CD8-positive, alpha-beta memory T cell (primary cell): Measurements from ENCODE around the gene KRT81. TPM values are rescaled to one million over a fixed set of nuclear protein-coding genes. Genes with fewer than 3 reads are reported as not detected.
"Not testable (repeated sequence)": the region's sequence is repeated elsewhere in the genome, so short reads cannot be mapped to it uniquely, and the experiment has no call there.

Experiments
- CTCF ChIA-PET: fragments of 350-600 bp; sonication (Branson Sonifier 250); formaldehyde crosslinking; loops from one replicate; lab custom pipeline; 2021; ENCODE audit warnings: antibody characterized with exemption; lab: Charles Lee
- POLR2A ChIA-PET: fragments of 350-600 bp; sonication (Branson Sonifier 250); formaldehyde crosslinking; loops from one replicate; lab custom pipeline; 2021; ENCODE audit warnings: antibody characterized with exemption; lab: Charles Lee
- DNase-seq, 5 donors: peaks; one replicate each; pipeline versions ENCODE4 v3.0.0 to v3.0.0-alpha.2; 2020 to 2022; ENCODE audit warnings: mixed read lengths in 1 of 5
- H3K27ac ChIP-seq: one replicate; pipeline ENCODE4 v1.7.0; 2013; ENCODE audit warnings: low read depth, mild to moderate bottlenecking, low read length, moderate library complexity
- H3K27me3 ChIP-seq: 2 replicates; pipeline ENCODE4 v1.7.0; 2013; ENCODE audit warnings: low read length, mild to moderate bottlenecking; ENCODE audit not compliant: insufficient read depth, poor library complexity, severe bottlenecking
- H3K36me3 ChIP-seq: 2 replicates; pipeline ENCODE4 v1.7.0; 2013; ENCODE audit warnings: mild to moderate bottlenecking, low read length, moderate library complexity; ENCODE audit not compliant: insufficient read depth
- H3K4me1 ChIP-seq: 2 replicates; pipeline ENCODE4 v1.7.0; 2013; ENCODE audit warnings: mild to moderate bottlenecking, low read length, moderate library complexity; ENCODE audit not compliant: insufficient read depth
- H3K4me3 ChIP-seq: 2 replicates; pipeline ENCODE4 v1.7.0; 2013; ENCODE audit warnings: mild to moderate bottlenecking, low read length
- H3K9me3 ChIP-seq: 2 replicates; pipeline ENCODE4 v1.7.0; 2013; ENCODE audit warnings: mild to moderate bottlenecking, low read length
- H3K27ac Mint-ChIP-seq, 8 donors: one replicate each; pipeline ENCODE4 v1.8.0; 2020 to 2021; ENCODE audit warnings: mixed read lengths in 8 of 8, mild to moderate bottlenecking in 6 of 8, inconsistent platforms in 3 of 8, moderate library complexity in 3 of 8
- H3K27me3 Mint-ChIP-seq, 2 donors: one replicate each; pipeline ENCODE4 v1.8.0; 2020 to 2021; ENCODE audit warnings: mixed read lengths in 2 of 2, mild to moderate bottlenecking in 1 of 2, moderate library complexity in 1 of 2
- H3K36me3 Mint-ChIP-seq, 3 donors: one replicate each; pipeline ENCODE4 v1.8.0; 2020 to 2021; ENCODE audit warnings: mixed read lengths in 3 of 3, inconsistent platforms in 1 of 3, mild to moderate bottlenecking in 1 of 3
- H3K4me1 Mint-ChIP-seq, 3 donors: one replicate each; pipeline ENCODE4 v1.8.0; 2020 to 2021; ENCODE audit warnings: mixed read lengths in 3 of 3, inconsistent platforms in 1 of 3, mild to moderate bottlenecking in 1 of 3
- H3K4me3 Mint-ChIP-seq, 7 donors: one replicate each; pipeline ENCODE4 v1.8.0; 2020 to 2021; ENCODE audit warnings: mixed read lengths in 7 of 7, mild to moderate bottlenecking in 6 of 7, moderate library complexity in 4 of 7, inconsistent platforms in 2 of 7
- H3K9me3 Mint-ChIP-seq, 5 donors: one replicate each; pipeline ENCODE4 v1.8.0; 2020 to 2022; ENCODE audit warnings: mixed read lengths in 5 of 5, mild to moderate bottlenecking in 3 of 5, moderate library complexity in 2 of 5, inconsistent platforms in 1 of 5
- polyA plus RNA-seq: library from polyadenylated mRNA; unstranded; fragments of 300-500 nt; fragmentation: Illumina TruSeq; gene quantifications from one replicate; pipeline ENCODE4 v1.2.3, GENCODE V29; 2021
- total RNA-seq, 2 experiments: library from RNA; stranded (reverse); gene quantifications; one replicate each; pipeline ENCODE4 v1.2.3, GENCODE V29; 2021

Gene KRT81
- total and polyA plus RNA-seq, 3 experiments from 2014 or later: not detected

DNA sequence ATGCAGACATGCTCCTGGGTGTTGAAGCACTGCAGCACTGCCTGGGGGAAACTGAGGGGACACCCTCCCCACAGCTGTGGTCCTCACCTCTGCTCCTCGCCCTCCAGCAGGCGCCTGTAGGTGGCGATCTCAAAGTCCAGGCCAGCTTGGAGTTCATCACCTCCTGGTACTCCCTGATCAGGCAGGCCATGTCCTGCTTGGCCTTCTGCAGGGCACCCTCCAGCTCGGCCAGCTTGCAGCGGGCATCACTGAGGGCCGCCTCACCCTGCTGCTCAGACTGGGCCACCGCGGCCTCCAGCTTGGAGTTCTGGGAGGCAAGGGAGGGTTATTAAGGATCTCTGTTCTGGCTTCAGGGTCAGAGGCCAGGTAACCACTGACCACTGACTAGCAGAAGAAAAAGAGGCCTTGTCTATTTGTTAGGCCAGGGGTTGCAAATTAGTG, 39.1 kb downstream of the KRT81 start:
- DNase-seq, H3K4me1 ChIP-seq, H3K4me3 Mint-ChIP-seq, H3K27ac ChIP-seq, H3K36me3 ChIP-seq, H3K27me3 ChIP-seq, POLR2A ChIA-PET, H3K27ac Mint-ChIP-seq, H3K36me3 Mint-ChIP-seq, H3K4me3 ChIP-seq, H3K9me3 Mint-ChIP-seq, H3K9me3 ChIP-seq: not testable (repeated sequence)
- CTCF ChIA-PET: interaction anchor here (1.0 to 1.3 kb wide), 2 partner anchors 14 to 15 kb away, joined by 3 read pairs; no protein-coding TSS in a partner anchor
- peaks cover 4 to 20% (median 11%) of the 10 kb centered on the region in 3 donors for H3K4me1 Mint-ChIP-seq
- peaks cover 46 to 58% of the 10 kb centered on the region in 2 donors for H3K27me3 Mint-ChIP-seq

DNA sequence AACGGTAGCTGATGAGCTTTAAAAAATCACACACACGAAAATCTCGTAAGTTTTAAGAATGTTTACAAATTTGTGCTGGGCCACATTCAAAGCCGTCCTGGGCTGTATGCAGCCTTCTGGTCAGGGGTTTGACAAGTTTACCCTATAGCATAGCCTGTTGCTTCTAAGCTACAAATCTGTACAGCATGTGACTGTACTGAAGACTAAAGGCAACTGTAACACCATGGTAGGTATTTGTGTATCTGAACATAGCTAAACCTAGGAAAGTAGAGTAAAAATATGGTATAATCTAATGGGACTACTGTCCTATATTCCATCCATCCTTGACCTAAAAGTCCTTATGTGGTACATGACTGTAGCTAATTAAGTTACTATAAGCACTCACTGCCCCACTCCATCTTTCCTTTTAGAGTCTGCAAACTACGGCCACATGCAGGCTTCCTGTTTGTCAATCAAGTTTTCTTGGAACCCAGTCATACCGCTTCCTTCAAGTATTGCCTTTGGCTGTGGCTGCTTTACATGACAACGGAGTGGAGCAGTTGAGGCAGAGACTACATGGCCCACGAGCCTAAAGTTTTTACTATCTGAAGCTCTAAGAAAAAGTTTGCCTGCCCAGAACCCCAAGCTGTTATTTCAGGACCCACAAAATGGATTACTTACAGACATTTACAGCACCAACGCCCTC, 39.8 kb downstream of the KRT81 start:
- peaks cover 42 to 57% of the 10 kb centered on the region in 2 donors for H3K27me3 Mint-ChIP-seq
- ChIA-PET POLR2A (no interaction called here), CTCF (interaction anchor here (1.0 to 1.3 kb wide), 2 partner anchors 14 to 16 kb away, joined by 3 read pairs; no protein-coding TSS in a partner anchor)
- Histone ChIP-seq H3K4me1 (no peaks in the 10 kb centered on the region), H3K27me3 (peaks cover 3% of the 10 kb centered on the region), H3K9me3 (no peaks in the 10 kb centered on the region), H3K4me3 (no peak overlapping the region), H3K27ac (no peak overlapping the region), H3K36me3 (no peaks in the 10 kb centered on the region)
- H3K9me3 Mint-ChIP-seq: no peaks in the 10 kb centered on the region
- peaks cover 4 to 21% (median 11%) of the 10 kb centered on the region in 3 donors for H3K4me1 Mint-ChIP-seq
- H3K36me3 Mint-ChIP-seq: no peaks in the 10 kb centered on the region
- peak overlapping the region in 2 of 8 donors; percentile 5 for H3K27ac Mint-ChIP-seq
- H3K4me3 Mint-ChIP-seq: no peak overlapping the region
- no peak for DNase-seq

DNA sequence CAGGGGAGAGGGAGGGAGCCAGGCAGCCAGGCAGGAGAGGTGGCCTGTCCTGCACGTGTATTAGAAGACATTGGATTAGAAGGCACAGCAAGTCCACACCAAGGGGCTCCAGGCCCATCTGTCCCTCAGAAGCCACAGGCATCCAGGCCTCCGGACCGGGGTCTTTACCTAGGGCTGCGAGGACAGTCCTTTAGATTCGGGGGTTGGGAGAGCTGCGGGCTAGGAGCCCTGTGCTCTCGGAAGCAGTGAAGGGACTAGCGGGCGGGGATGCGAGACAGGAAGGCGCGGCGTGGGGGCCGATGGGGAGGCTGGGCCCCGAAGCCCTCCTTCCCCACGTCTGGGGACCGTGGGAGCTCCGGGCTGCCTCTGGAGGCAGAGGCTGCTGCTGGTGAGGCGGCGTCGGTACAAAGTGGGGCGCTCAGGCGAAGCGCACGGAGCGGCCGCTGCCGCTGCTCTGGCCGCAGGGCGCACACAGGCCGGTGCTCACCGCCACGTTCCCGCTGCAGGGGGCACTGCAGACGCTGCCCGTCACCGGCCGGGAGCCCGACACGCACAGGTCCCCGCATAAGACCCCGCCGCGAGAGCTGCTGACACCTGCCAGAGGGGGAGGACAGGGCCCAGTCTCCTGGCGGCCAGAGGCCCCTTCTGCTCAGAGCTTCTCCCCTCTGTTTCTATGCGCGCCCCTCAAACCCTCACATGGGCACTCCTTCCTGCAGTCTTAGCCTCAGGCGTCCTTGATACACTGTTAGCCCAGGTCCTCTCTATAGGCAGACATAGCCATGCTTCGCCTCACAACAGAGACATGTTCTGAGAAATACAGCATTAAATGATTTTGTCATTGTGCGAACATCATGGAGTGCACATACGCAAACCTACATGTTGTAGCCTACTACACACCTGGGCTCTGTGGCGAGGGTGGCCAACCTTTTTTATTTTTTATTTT, 41.0 kb downstream of the KRT81 start:
- Mint-ChIP-seq H3K4me3 (no peak overlapping the region), H3K27ac (peak overlapping the region in 1 of 8 donors; percentile 3)
- POLR2A ChIA-PET: no interaction called here

DNA sequence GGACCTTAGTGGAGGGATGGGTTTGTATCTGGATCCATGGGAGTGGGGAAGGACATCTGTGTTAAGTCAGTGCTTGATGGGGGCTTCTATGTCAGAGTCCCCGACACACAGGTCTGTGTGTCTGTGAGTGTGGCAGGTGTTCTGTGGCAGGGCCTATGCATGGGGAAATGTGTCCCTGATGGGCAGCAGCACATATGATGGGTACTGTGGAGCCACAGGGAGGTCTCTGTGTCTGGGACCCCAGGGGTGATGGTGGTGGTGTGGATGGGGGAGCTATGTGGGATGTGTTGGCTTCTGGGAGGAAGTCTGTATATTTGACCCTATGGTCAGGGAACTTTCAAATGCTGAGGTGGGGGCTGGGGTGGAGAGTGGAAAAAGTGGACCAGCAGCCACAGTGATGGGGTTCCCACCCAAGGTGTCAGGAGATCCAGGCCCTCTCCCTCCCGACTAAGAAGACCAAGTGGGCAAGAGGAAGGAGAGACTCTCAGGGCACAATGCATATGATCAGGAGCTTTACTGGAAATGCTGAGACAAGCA, 41.8 kb downstream of the KRT81 start:
- Mint-ChIP-seq H3K27me3 (peaks cover 27 to 45% of the 10 kb centered on the region in 2 donors), H3K4me1 (peaks cover 4 to 25% (median 11%) of the 10 kb centered on the region in 3 donors)
- POLR2A ChIA-PET: no interaction called here

More for the DNA sequence above, 41.0 kb downstream of the KRT81 start:
- H3K4me3 ChIP-seq: no peak overlapping the region
- H3K27me3 ChIP-seq: peaks cover 3% of the 10 kb centered on the region
- no peak overlapping the region for H3K27ac ChIP-seq
- CTCF ChIA-PET: interaction anchor here (1.5 kb wide), 1 partner anchor 29 kb away, joined by 3 read pairs; no protein-coding TSS in a partner anchor
- H3K36me3 ChIP-seq: no peaks in the 10 kb centered on the region
- no peak for DNase-seq
- Mint-ChIP-seq H3K9me3 (no peaks in the 10 kb centered on the region), H3K4me1 (peaks cover 4 to 25% (median 11%) of the 10 kb centered on the region in 3 donors), H3K36me3 (no peaks in the 10 kb centered on the region), H3K27me3 (peaks cover 34 to 52% of the 10 kb centered on the region in 2 donors)
- no peaks in the 10 kb centered on the region for H3K4me1 ChIP-seq
- H3K9me3 ChIP-seq: no peaks in the 10 kb centered on the region

DNA sequence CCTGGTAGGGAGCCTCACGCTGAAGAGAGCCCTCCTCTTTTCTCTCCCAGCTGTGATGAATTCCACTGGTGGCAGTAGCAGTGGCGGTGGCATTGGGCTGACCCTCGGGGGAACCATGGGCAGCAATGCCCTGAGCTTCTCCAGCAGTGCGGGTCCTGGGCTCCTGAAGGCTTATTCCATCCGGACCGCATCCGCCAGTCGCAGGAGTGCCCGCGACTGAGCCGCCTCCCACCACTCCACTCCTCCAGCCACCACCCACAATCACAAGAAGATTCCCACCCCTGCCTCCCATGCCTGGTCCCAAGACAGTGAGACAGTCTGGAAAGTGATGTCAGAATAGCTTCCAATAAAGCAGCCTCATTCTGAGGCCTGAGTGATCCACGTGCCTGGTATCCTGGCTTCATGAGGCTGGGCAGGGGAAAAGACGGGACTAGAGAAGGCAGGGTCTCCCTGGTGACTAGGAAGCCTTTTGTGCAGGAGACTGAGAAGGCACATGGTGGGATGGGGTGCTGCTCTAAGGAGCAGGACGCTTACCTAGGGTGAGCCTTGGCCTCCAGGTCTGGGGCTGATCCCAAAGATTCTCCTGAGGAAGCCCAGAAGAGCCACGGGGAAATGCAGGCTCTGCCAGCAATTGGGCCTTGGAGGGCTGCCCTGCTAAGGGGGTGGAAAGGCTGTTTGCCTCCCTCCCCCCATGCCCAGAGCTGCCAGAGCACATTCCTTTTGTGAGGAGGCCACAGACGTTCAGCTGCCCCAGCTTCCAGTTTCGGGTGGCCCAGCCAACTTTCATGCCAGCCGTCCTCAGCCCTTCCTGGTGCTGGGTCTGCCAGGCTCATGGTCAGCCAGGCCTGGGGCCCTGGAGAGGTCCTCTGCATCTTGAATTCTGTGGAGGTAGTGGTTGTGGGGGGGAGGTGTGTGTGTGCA, 42.5 kb downstream of the KRT81 start:
- Mint-ChIP-seq H3K9me3 (no peaks in the 10 kb centered on the region), H3K27me3 (peaks cover 21 to 44% of the 10 kb centered on the region in 2 donors), H3K4me3 (peak overlapping the region in 1 of 7 donors; percentile 70), H3K36me3 (no peaks in the 10 kb centered on the region), H3K27ac (peak overlapping the region in 1 of 8 donors; percentile 41), H3K4me1 (peaks cover 11 to 33% (median 18%) of the 10 kb centered on the region in 3 donors)
- Histone ChIP-seq H3K27me3 (peaks cover 3% of the 10 kb centered on the region), H3K27ac (no peak overlapping the region), H3K4me3 (no peak overlapping the region), H3K36me3 (no peaks in the 10 kb centered on the region), H3K4me1 (peaks cover 6% of the 10 kb centered on the region), H3K9me3 (no peaks in the 10 kb centered on the region)
- POLR2A ChIA-PET: no interaction called here
- CTCF ChIA-PET: interaction anchor here (1.5 kb wide), 1 partner anchor 30 kb away, joined by 3 read pairs; no protein-coding TSS in a partner anchor
- no peak for DNase-seq

More for the DNA sequence above, 41.8 kb downstream of the KRT81 start:
- H3K27ac Mint-ChIP-seq: peak overlapping the region in 1 of 8 donors; percentile 41
- Histone ChIP-seq H3K4me1 (no peaks in the 10 kb centered on the region), H3K4me3 (no peak overlapping the region), H3K27me3 (peaks cover 3% of the 10 kb centered on the region), H3K27ac (no peak overlapping the region), H3K36me3 (no peaks in the 10 kb centered on the region), H3K9me3 (no peaks in the 10 kb centered on the region)
- no peak for DNase-seq
- peak overlapping the region in 1 of 7 donors; percentile 70 for H3K4me3 Mint-ChIP-seq
- H3K9me3 Mint-ChIP-seq: no peaks in the 10 kb centered on the region
- CTCF ChIA-PET: interaction anchor here (1.5 kb wide), 1 partner anchor 30 kb away, joined by 3 read pairs; no protein-coding TSS in a partner anchor
- H3K36me3 Mint-ChIP-seq: no peaks in the 10 kb centered on the region

DNA sequence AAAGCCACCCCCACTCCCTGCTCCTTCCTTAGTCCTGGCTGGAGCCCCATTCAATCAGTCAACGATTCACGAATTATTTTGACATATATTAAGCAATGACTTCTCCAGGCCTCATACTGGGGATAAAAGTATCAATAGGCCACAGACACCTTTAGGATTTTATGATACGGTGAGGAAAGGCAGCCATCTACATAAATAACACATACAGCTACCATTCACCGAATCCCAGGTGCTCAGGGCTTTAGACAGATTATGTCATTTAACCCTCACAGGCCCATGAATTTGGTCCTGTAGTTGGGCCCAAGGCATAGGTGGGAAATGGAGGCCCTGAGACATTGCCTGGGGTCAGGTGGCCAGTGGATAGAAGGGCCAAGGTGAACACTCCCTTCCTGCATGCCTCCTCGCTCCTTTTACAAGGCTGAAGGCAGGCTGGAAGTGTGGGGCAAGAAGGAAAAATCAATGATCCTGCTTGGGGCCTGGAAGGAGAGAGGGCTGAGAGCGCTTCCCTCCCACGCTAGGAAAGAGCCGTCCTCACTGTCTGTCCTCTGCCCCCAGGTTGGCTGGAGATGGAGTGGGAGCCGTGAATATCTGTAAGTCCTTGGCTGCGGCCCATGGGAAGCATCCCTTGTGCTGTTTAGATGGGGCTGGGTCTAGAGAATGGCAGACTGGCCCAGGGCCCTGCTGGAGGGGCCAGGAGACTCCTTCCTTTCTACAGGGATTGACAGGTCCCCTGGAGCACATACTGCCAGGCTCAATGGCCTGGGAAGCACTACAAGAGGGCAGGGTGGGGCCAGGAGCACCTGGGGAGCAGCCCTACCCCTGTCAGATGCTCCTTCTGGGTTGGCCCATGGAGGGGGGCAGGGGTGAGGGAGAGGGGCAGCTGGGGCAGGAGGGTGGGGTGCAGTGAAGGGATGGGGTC, 43.5 kb downstream of the KRT81 start:
- H3K4me1 ChIP-seq: peaks cover 14% of the 10 kb centered on the region
- DNase-seq: no peak
- no peaks in the 10 kb centered on the region for H3K9me3 ChIP-seq
- Mint-ChIP-seq H3K4me1 (peaks cover 14 to 40% (median 23%) of the 10 kb centered on the region in 3 donors), H3K9me3 (no peaks in the 10 kb centered on the region), H3K36me3 (no peaks in the 10 kb centered on the region), H3K27me3 (peaks cover 21 to 49% of the 10 kb centered on the region in 2 donors), H3K4me3 (no peak overlapping the region), H3K27ac (peak overlapping the region in 1 of 8 donors; percentile 81)
- peaks cover 3% of the 10 kb centered on the region for H3K27me3 ChIP-seq
- H3K4me3 ChIP-seq: no peak overlapping the region
- ChIA-PET POLR2A (no interaction called here), CTCF (no interaction called here)
- no peaks in the 10 kb centered on the region for H3K36me3 ChIP-seq
- no peak overlapping the region for H3K27ac ChIP-seq
